Astrocyte of the cerebellum (primary cell): ENCODE data around the gene DHX40.
A peak's percentile ranks its signal among the peaks of the same experiment; 100 is the strongest.

Source experiments
- DNase-seq: peaks from one replicate; pipeline ENCODE4 v3.0.0-alpha.2; 2011; ENCODE audit warnings: low read depth
- H3K4me3 ChIP-seq: 2 replicates; pipeline ENCODE4 v1.5.1; 2011; ENCODE audit warnings: mild to moderate bottlenecking, low read depth, low read length, moderate library complexity
- in situ Hi-C: cut with HindIII; loops from 2 replicates; pipeline ENCODE4 v1.10.0; 2017; ENCODE audit warnings: low sequenced_read_pairs
- TF ChIP-seq, protein P1 (sequence below): IDR thresholded peaks from 2 replicates; pipeline ENCODE4 v1.5.1; 2012; ENCODE audit warnings: low read length, low read depth, moderate library complexity, mild to moderate bottlenecking; ENCODE audit errors: missing control alignments

DHX40 gene

DNA sequence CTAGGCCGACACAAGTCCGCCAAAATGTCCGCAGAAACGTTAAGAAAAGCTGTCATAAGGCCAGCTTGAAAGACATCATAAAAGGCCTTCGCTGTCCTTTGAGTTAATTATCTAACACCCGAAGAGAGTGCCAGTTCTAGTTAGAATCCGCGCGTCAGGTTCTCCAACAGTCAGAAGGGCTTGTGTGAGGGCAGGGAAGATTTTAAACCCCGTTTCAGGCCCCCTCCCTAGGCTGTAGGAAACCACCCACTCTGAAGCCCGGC lies 53.6 kb downstream of the DHX40 start:
- DNase-seq: no peak
- TF ChIP-seq, protein P1, sequence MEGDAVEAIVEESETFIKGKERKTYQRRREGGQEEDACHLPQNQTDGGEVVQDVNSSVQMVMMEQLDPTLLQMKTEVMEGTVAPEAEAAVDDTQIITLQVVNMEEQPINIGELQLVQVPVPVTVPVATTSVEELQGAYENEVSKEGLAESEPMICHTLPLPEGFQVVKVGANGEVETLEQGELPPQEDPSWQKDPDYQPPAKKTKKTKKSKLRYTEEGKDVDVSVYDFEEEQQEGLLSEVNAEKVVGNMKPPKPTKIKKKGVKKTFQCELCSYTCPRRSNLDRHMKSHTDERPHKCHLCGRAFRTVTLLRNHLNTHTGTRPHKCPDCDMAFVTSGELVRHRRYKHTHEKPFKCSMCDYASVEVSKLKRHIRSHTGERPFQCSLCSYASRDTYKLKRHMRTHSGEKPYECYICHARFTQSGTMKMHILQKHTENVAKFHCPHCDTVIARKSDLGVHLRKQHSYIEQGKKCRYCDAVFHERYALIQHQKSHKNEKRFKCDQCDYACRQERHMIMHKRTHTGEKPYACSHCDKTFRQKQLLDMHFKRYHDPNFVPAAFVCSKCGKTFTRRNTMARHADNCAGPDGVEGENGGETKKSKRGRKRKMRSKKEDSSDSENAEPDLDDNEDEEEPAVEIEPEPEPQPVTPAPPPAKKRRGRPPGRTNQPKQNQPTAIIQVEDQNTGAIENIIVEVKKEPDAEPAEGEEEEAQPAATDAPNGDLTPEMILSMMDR: no peak
- peak overlapping the region; percentile 99 for H3K4me3 ChIP-seq
- in situ Hi-C loops: no loop called here

- TF ChIP-seq, protein P1: no peak
- peak; percentile 95 for DNase-seq
- in situ Hi-C loops: no loop called here
- H3K4me3 ChIP-seq: peak within 1 kb of the TSS; percentile 99
Observed at GRCh38 chr17:59619298-59620063, 54.1 kb downstream of the DHX40 start, which contains the start of gene CLTC. Gene CLTC (plus strand): TSS chr17:59619895. CDS start chr17:59620132, 237 bp downstream.

- TF ChIP-seq, protein P1: no peak
- in situ Hi-C loops: no loop called here
- H3K4me3 ChIP-seq: peak overlapping the region; percentile 99
- no peak for DNase-seq
Observed at GRCh38 chr17:59620064-59620359, 54.6 kb downstream of the DHX40 start.

DNA sequence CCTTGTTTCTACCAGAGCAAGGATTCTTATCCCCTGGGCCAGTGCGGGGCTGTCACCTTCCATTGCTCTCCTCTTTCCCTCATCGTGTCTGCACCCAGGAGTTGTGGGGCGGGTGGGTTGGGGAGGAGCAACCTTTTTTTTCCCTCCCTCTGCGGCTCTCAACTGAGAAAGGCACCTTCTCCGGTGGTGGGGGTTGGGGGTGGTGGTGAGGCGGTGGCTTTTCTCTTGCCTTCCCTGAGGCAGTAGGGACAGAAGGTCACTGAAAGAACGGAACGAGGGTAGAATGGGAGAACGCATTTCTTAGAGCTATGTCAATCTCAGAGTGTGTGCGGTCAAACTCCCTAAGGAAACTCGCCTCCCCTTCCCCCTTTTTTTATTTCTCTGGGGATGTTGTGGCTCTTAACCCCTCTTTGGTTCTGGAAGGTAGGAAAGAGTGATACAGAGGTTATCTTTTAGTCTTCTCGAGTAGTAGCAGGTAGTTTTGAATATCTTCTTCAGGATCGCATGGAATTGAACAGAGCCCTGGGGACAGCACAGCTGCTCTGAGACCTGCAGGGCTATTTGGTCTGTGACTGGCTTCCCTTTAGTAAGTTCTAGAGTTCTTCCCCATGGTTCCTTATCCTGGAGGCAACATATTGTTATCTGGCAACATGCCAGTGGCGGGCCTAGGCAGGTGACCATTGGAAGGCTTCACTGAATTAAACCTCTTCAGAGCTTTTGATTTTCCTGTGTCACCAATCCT lies 55.3 kb downstream of the DHX40 start:
- in situ Hi-C loops: no loop called here
- TF ChIP-seq, protein P1: no peak
- no peak for DNase-seq
- peak overlapping the region; percentile 99 for H3K4me3 ChIP-seq

DNA sequence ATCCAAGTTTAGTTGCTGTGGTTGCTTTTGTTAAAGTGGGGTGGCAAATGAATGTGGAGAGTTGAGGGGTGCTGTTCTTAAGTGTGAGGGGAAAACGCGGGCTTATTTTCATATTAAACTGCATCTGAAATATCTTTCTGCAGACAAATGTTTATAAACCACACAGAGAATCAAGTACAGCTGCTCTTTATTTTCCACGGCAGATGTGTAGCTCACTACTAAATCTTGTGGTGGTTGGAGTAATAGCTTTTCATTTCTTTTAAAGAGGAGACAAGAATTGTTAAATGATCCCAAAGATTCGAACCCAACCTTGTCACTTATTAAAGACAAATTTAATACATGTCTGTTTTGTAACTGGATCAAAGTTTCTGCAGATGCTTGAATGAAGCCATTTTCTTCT lies 56.4 kb downstream of the DHX40 start:
- TF ChIP-seq, protein P1: no peak
- H3K4me3 ChIP-seq: peak overlapping the region; percentile 99
- no peak for DNase-seq
- in situ Hi-C loops: no loop called here

GRCh38 chr17:59623151-59623550 lies 57.7 kb downstream of the DHX40 start:
- peak overlapping the region; percentile 2 for H3K4me3 ChIP-seq
- no peak for DNase-seq
- in situ Hi-C loops: no loop called here

More at GRCh38 chr17:59623151-59623550, 57.7 kb downstream of the DHX40 start:
- TF ChIP-seq, protein P1: no peak
